COLO668 (cell line): Measurements from ENCODE around the gene CDRT15L2.
"Not testable (repeated sequence)": the region's sequence is repeated elsewhere in the genome, so short reads cannot be mapped to it uniquely, and the experiment has no call there.

Experiments
- DNase-seq: peaks from one replicate; lab custom pipeline; 2025; ENCODE audit not compliant: unreplicated experiment; lab: John Stamatoyannopoulos, UW

CDRT15L2 gene

DNA sequence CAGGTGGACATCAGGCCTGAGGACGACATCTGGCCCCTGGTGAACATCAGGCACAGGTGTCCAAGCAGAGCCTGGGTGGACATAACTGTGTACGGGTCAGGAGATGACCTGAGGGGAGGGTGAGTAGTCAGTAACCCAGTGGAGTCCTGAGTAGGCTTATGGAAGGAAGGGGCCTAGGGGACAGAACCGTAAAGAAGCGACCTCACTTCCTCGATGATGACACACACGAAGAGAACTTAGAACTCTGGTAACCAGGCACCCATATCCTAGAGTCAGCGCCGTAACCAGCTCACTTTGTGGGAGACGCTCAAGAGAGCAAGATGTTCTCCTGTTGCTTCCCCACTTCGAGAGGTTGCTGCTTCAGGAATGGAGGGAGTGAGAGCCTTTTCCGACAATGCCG is at the start of gene CDRT15L2:
Gene CDRT15L2 (plus strand): TSS at position 301 of the 400 bp plus-strand sequence. CDS start 20 bp downstream, at position 321.
- DNase-seq = not testable (repeated sequence)

DNA sequence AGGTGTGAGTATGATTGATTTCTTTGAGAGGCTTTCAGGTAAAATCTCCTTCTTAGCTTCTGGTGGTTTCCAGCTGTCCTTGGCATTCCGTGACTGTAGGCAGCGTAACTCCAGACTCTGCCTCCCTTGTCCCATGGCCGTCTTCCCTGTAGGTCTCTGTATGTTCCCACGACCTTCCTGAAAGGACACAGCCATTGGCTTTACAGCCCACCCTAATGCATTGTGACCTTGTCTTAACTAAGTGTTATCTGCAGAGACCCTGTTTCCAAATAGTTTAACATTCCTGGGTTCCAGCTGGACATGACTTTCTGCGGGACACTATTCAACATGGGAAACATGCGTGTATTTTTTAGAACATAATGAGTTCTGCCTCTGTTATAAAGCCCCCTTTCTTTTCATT is 49.4 kb upstream of the CDRT15L2 start:
- DNase-seq = not testable (repeated sequence)

DNA sequence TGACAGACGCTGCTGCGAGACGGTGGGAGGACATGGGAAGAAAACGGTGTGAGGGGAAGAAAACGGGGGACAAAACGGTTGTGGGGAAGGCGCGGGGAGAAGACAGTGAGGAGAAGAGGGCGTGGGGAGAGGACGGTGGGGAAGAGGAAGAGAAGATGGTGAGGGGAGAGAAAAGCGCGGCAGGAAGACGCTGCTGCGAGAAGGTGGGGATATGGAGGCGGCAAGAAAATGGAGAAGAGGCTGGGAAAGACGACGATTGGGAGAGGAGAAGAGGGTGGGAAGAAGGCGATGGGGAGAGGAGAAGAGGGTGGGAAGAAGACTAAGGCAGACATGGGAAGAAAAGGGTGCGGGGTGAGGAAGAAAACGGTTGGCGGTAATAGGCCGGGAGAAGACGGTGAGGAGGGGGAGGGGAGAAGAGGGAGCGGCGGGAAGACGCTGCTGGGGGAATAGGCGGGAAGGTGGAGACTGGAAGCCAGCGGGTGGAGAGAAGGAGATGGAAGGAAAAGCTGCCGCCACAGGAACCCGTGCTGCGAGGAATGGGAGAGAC is 46.9 kb upstream of the CDRT15L2 start:
- not testable (repeated sequence) for DNase-seq

DNA sequence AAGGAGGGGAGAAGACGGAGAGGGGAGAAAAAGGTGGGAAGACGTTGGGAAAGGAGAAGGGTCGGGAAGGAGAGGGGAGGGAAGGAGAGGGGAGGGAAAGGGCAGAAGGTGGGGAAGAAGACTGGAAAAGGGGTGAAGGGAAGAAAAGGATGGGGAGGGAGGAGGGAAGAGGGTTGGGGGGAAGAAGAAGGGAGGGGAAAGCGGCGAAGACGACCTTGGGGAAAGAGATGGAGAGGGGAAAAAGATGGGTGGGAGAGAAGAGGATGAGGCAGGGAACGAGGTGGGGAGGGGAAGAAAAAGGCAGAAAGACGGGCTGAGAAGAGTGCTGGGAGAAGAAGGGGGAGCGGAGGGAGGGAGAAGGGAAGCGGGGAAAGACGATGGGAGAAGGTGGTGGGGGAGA is 46.3 kb upstream of the CDRT15L2 start:
- DNase-seq = not testable (repeated sequence)

DNA sequence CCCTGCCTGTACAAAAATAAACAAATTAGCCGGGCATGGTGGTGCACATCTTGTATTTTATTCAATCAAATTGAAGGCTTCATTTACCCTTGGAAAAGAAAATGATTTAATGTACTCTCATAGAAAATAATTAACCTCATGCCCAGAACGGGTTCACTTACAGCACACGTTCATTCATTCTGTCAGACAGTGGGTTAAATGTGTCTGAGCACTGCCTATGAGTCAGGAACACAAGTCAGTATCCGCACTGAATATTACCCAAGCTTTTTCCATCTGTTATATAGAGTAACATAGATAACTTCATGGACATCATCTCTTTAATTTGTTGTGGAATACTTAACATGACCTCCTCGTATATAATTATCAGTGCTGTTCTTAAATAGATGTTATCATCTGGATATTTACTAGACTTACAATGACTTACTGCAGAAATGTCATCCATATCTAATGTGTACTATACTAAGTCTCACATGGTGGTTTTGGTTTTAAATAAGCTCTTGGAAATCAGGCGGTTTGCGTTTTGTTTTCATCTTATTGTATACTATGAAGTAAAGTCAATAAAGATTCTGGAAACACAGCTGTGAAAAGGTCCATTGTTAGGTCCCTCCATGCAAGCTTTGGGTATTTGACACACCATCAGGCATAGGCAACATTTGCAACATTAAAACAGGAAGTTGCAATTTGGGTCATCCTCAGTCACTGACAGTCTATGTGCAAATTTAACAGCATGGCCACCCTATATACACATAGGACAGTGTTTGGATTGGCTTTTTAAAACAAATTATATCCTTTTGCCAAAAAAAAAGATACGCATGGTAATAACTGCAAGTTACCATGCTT is 44.6 kb upstream of the CDRT15L2 start:
- peak; percentile 21 for DNase-seq

DNA sequence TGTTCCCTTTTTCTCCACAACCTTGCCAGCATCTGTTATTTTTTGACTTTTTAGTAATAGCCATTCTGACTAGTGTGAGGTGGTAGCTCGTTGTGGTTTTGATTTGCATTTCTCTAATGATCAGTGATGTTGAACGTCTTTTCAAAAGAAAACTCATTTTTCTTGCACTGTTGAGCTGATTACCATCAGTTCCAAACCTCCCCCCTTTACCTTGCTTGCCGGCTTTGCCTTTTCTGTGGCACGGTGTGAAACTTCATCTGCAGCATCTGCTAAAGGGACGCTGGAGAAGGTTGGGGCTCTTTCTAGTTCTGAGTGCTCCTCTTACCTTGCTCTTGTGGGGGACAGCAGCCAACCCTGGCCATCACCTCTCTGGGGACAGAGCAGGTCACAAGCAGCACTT is 39.1 kb upstream of the CDRT15L2 start:
- DNase-seq = not testable (repeated sequence)

DNA sequence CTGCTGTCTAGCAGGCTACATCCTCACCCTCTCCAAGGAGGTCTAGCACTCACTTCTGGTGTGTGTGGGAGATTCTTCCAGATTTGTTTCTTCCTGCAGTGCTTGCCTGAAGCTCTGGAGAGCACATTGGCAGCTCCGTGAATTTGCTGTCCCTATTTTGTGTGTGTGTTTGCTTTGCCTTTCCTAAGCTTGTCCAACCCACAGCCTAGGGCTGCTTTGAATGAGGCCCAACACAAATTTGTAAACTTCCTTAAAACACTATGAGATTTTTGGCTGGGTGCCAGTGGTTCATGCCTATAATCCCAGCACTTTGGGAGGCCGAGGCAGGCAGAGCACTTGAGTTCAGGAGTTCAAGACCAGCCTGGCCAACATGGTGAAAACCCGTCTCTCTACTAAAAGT is 38.7 kb upstream of the CDRT15L2 start:
- not testable (repeated sequence) for DNase-seq

DNA sequence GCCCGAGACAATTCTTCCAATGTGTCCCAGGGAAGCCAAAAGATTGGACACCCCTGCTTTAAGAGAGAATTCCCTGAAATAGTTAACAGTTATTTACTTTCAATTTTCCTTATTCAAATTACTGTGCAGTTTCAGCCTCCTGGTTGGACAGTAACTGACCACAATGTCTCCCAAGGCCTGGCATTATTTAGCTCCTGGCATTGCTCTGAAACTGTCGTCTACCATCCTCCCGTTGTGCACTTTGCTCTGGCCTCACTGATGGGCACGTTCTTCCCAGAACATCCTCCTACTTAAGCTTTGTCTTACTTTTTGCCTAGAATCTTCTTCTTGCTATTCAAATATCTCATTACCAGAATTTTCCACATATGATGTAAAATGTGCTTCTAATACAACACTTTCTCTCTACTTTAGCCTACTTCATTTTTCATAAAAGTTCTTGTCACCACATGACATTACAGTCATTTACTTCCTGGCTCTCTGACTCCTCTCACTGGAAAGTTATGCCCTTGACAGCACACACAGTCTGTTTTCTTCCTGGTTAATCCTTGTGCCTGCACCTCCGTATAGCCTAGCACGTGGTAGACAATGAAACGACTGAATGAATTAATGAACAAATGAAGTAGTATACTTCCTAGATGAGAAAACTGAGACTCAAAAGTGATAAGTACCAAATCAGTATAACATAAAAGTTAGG is 37.5 kb upstream of the CDRT15L2 start:
- not testable (repeated sequence) for DNase-seq

DNA sequence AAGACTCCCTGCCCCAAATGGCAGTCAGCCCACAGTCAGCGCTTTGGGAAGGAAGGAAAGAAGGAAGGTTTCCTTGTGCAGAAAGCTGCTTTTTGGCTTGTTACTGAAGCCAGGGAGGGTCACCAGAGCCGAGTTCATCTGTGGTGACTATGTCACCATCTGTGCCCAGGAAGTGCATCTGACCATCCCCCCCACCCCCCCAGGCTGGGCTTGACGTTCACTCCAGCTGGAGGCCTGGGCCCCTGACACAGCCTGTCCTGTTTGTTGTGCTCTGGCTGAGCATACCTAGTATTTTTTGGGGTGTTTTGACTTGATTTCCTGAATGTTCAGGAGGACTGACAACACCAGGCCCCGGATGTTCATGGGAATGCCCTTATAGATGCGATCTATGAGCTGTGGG is 31.6 kb upstream of the CDRT15L2 start:
- DNase-seq = not testable (repeated sequence)

DNA sequence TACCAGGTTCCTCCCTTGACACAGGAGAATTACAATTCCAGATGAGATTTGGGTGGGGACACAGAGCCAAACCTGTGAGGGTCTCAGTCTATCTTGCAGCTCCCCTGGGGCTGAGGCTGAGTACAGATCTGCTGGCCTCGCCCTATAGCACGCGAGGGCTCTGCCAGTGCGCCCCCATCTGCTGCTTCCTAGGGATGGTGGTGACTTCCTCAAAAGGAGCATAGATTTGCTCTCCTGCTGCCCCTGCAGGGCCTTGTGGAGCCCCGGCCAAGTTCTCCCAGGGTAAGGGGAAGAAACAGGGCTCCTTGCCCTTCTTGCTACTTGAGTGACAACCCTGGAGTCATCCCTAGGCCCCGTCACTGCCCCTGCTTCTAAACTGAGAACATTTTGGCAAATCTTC is 26.6 kb upstream of the CDRT15L2 start:
- not testable (repeated sequence) for DNase-seq

DNA sequence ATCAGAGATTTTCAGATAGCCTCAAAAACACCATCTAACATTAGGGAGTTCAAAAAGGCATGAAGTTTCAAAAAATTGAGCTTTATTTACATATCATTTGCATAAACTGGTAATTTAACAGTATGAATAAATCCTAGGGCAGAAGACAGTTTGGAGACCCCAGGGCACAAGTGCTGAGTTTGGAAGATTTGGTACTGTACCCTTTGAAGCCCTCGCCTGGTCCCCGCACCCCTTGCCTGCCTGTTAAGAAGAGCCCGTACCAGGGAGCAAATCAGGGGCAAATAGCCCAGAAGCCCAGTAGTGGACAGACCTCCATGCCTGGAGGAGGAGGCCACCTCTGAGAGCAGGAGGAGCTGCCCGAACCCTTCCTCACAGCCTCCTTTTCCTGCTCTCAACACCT is 24.8 kb upstream of the CDRT15L2 start:
- not testable (repeated sequence) for DNase-seq

DNA sequence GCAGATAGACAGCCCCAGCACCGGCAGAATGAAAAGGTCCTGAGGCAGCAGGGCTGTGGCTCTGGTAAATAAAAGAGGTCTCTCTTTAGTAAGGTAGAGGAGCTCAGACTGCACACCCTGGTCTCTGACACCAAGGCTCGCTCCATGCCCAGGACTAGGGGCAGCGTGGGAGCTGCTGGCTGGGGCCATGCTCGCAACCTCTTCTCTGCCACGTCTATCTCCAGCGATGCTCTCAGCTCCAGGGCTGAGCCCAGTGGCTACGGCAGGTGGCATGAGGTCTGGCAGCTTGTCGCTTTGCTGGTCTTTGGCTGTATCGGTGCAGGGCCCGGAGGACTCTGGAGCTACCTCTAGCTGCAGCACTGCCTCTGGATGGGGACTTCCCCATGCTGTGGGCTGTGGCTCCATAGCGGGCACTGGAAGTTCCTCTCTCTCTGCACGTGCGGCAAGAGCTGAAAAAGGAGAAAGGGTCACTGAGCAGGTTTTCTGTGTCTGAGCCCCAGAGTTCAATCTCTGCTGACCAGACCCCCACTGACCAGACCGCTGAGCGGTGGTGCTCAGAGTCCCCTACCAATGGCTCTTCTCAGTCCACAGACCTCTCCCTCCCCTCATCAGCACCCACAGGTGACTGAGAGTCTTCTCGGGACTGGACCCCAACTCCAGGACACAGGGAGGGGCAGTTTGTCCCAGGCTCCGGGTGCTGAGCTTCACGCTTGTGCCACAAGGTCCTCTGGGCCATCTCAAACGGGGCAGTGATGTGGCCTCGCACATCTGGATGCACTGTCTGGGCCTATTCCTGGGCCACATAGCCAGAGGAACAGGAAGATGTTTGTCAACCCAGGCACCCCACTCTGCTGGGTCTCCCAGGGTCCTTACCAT is 24.2 kb upstream of the CDRT15L2 start:
- DNase-seq = not testable (repeated sequence)

DNA sequence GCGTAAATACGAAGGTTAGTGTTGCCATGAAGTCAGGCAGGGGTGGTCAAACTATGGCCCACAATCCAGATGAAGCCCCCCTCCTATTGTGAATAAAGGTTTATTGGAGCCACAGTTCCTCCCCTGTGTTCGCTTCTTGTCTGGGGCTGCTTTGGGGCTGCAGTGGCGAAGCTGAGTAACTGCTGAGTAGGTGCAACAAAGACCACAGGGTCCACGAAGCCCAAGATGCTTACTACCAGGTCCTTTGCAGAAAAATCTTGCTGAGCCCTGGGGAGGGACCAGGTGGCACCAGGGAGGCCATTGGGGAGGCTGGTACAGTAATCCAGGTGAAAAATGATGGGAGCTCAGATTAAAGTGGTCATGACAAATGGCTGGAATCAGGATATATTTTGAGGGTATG is 21.4 kb upstream of the CDRT15L2 start:
- DNase-seq = not testable (repeated sequence)

DNA sequence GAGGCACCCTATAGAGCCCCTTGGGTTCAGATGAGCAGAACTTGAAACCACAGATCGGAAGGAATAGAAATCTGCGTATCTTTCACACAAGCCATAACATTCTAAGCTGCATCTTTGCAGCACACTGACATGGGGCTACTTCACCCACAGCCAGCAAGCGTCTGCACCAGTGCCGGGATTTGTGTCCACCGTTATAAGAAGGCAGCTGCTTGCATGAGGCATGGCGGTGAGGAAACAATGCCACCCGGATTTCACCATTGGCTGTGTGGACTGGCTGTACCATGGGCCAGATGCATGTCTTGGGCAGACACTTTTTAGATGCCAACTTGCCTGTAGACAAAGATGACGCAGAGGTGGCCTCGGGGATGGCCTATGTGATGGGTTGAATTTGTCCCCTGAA is 20.5 kb upstream of the CDRT15L2 start:
- DNase-seq = not testable (repeated sequence)

DNA sequence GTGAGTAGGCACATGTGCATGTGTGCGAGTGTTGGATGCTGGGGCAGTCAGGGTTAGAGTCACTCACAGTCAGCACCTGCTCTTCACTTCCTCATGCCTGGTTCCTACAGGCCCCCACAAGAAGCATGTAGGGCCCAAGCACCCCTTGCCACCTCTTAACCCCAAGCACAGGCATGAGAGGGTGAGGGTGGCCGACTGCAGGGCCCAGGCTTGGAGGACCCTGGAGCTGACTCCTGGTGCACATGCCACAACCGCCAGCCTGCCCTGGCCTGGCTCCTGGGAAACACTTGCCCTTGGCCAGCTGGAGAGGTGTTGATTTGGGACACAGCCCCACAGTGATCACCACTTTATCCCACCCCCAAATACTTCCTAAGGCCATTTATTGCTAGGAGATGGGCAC is 16.9 kb upstream of the CDRT15L2 start:
- no peak for DNase-seq

DNA sequence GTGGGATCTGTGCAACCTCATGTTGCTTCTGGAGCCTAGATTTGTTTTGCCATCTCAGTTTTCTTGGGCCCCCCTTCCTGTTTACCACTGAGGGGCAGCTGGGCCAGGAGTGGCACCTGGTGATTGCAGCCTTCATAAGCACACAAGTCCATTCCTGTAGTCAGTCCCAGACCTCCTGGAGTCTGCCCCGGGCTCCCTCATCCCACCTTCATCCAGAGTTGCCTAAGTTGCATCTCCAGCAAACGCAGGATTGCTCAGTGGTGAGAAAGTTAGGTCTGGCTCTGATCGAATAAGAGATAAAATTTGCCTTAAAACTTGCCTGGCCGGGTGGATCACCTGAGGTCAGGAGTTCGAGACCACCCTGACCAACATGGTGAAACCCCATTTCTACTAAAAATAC is 14.3 kb upstream of the CDRT15L2 start:
- DNase-seq = not testable (repeated sequence)

DNA sequence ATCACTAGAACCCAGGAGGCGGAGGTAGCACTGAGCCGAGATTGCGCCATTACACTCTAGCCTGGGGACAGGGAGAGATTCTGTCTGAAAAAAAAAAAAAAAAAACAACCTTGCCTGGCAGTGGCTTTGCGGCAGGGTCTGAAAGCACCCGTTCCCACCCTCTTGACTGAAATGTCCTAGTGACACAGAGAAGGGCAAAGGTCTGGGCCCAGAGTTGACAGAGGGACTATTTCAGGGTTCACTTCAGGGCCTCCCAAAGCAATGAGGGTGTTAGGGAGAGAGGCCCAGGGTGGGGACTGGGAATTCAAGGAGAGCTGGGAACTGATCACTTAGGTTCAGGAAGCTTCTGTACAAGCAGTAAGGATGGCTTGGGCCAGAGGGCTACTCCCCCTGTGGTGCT is 13.8 kb upstream of the CDRT15L2 start:
- no peak for DNase-seq

DNA sequence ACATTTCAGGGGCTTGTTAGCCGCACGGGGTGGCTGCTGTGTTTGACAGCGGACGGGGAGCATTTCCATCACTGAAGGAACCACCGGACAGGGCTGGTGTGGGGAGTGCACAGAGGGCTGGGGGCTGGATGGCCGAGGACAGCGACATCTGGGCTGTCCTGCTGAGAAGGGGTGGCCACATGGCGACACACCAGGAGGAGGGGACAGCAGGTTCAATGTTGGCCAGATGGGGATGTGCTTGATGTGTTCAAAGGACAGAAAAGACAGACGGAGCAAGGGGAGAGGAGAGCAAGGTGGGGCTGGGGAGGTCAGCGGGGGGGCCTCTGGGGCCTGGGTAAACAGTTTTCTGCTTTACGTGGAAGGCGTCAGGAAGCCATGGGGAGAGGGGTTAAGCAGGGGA is 12.8 kb upstream of the CDRT15L2 start:
- DNase-seq = not testable (repeated sequence)

DNA sequence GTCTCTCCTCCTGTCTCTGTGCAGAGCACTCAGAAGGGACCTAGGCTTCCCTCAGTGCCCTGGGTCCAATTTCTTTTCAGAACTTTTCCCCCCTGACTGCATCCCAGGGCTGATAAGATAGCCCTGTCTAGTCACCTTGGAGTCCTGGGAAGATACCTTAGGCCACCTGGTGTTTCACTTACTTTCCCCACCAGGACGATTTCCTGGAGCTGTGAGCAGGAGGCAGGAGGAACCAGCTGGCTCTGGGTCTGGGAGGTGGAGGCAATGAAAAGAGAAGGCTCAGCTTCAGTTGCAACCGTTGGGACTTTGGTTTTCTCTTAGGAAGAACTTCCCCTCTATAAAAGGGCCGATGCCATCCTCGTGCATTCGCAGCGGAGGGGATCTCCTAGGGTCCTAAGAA is 12.1 kb upstream of the CDRT15L2 start:
- not testable (repeated sequence) for DNase-seq

DNA sequence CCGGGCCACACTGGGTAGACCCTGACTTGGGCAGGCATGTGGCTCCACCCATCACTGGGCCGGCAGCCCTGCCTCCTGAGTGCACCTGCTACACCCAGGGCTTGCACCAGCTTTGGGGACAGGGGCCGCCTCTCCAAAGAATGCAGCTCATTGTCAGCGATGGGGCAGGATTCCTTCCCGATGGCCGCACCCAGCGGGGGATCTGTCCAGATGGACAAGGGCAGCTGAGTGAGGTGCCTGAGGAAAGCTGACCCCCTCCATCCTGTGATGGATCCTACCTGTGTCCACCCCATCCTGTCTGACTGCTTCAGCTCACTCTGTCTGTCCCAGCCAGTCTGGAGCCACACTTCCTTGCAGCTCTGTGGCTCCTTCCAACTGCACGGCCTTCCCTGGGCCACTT is 10.9 kb upstream of the CDRT15L2 start:
- DNase-seq = not testable (repeated sequence)

DNA sequence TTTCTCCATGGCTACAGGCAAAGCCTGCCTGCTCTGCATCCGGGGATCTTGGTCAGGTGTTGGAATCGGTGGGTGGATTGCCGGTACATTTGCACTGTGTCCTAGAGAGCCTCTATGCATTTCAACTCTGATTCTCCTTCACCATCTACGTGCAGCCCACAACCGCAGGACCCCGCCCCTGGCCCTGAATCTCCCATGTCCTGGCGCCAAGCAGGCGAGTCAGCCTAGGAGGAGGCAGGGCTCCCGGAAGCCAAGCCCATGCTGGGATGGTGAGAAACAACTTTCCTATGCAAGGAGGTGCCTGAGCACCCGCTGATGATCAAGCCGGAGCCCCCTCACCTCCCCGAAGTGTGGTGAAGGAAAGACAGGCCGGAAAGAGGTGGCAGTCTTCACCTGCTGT is 7.9 kb upstream of the CDRT15L2 start:
- DNase-seq = not testable (repeated sequence)
